PC-3 (cell line): ENCODE measurements around the gene WDFY4. TPM values are rescaled to one million over a fixed set of nuclear protein-coding genes. Genes with fewer than 3 reads are reported as not detected.
A peak's percentile ranks its signal among the peaks of the same experiment; 100 is the strongest.

Experiments used
- ATAC-seq: fragments of 200-7000 bp; cut with Tn5 transposase; 2 replicates; pipeline ENCODE4 v1.9.1; 2020; ENCODE audit warnings: mild to moderate bottlenecking, moderate library complexity
- BruUV-seq: library from RNA; stranded (reverse); fragments of 400-500 nt; replicated peaks from 2 replicates; lab custom pipeline; 2021; lab: Mats Ljungman, UMichigan
- CTCF ChIA-PET: fragments of 300-600 bp; sonication (Branson Sonifier 250); formaldehyde crosslinking; loops from one replicate; lab custom pipeline; 2022; ENCODE audit warnings: antibody characterized with exemption; lab: Charles Lee
- POLR2A ChIA-PET: fragments of 300-600 bp; sonication (Branson Sonifier 250); formaldehyde crosslinking; loops from one replicate; lab custom pipeline; 2022; ENCODE audit warnings: antibody characterized with exemption; ENCODE audit not compliant: unreplicated experiment; lab: Charles Lee
- DNase-seq: peaks from one replicate; pipeline ENCODE4 v3.0.0-alpha.2; 2015
- H2AFZ ChIP-seq: fragments of 300-600 bp; sonication (generic); 2 replicates; pipeline ENCODE4 v1.6.0; 2016; ENCODE audit warnings: antibody characterized with exemption, low read length
- H3F3A ChIP-seq: fragments of 300-600 bp; sonication (generic); one replicate; pipeline ENCODE4 v1.6.0; 2017; ENCODE audit warnings: antibody characterized with exemption, low read length, control low read depth, mild to moderate bottlenecking; ENCODE audit not compliant: unreplicated experiment
- H3K27ac ChIP-seq: fragments of 300-600 bp; sonication (generic); 2 replicates; pipeline ENCODE4 v1.5.1; 2016; ENCODE audit warnings: mild to moderate bottlenecking, low read length
- H3K27me3 ChIP-seq: fragments of 300-600 bp; sonication (generic); 2 replicates; pipeline ENCODE4 v1.6.1; 2016; ENCODE audit warnings: low read length, mixed read lengths
- H3K36me3 ChIP-seq: fragments of 300-600 bp; sonication (generic); 2 replicates; pipeline ENCODE4 v1.6.1; 2016; ENCODE audit warnings: low read depth, mixed run types, low read length, mixed read lengths
- H3K4me1 ChIP-seq: fragments of 300-600 bp; sonication (generic); 2 replicates; pipeline ENCODE4 v1.5.1; 2016; ENCODE audit warnings: low read length; ENCODE audit not compliant: insufficient read depth
- H3K4me2 ChIP-seq: fragments of 300-600 bp; sonication (generic); 2 replicates; pipeline ENCODE4 v1.6.0; 2016; ENCODE audit warnings: low read length
- H3K4me3 ChIP-seq: fragments of 300-600 bp; sonication (generic); 2 replicates; pipeline ENCODE4 v1.5.1; 2016; ENCODE audit warnings: mild to moderate bottlenecking, low read length, mixed read lengths
- H3K79me2 ChIP-seq: fragments of 300-600 bp; sonication (generic); 2 replicates; pipeline ENCODE4 v1.6.1; 2017; ENCODE audit warnings: low read length, mixed read lengths
- H3K9ac ChIP-seq: fragments of 300-600 bp; sonication (generic); 2 replicates; pipeline ENCODE4 v1.6.0; 2016; ENCODE audit warnings: mild to moderate bottlenecking, low read length
- H3K9me2 ChIP-seq: fragments of 300-600 bp; sonication (generic); replicated peaks from 2 replicates; pipeline ENCODE4 v1.6.1; 2016; ENCODE audit warnings: mixed run types, low read length, mixed read lengths
- H3K9me3 ChIP-seq: fragments of 300-600 bp; sonication (generic); 2 replicates; pipeline ENCODE4 v1.6.1; 2016; ENCODE audit warnings: low read length, mixed read lengths
- H4K20me1 ChIP-seq: fragments of 300-600 bp; sonication (generic); 2 replicates; pipeline ENCODE4 v1.6.1; 2016; ENCODE audit warnings: low read length, mixed read lengths
- CTCF ChIP-seq: fragments of 300-600 bp; sonication (generic); conservative IDR thresholded peaks from 2 replicates; pipeline ENCODE4 v1.5.1; 2017; ENCODE audit warnings: antibody characterized with exemption, low read depth, mild to moderate bottlenecking, low read length
- EZH2 ChIP-seq: fragments of 300-600 bp; sonication (generic); IDR thresholded peaks from one replicate; pipeline ENCODE4 v1.6.1; 2017; ENCODE audit warnings: antibody characterized with exemption, mild to moderate bottlenecking, low read length; ENCODE audit not compliant: unreplicated experiment
- EZH2phosphoT487 ChIP-seq: fragments of 300-600 bp; sonication (generic); IDR thresholded peaks from 2 replicates; pipeline ENCODE4 v1.6.1; 2018; ENCODE audit warnings: mild to moderate bottlenecking, antibody characterized with exemption, low read length, borderline replicate concordance
- intact Hi-C: fragments of 100-400 bp; cut with micrococcal nuclease; formaldehyde crosslinking; loops from 2 replicates; pipeline ENCODE4 v1.9.0; 2023
- total RNA-seq: library from RNA; depleted of rRNA; stranded (reverse); fragments of >200 nt; gene quantifications from 2 replicates; pipeline ENCODE4 v1.2.3, GENCODE V29; 2014

WDFY4 gene
- total RNA-seq, 1 experiment from 2014 or later: not detected

- Histone ChIP-seq H3K9me2 (no peaks in the 10 kb centered on the region), H3K27ac (no peak overlapping the region), H3K9ac (no peak overlapping the region), H3K4me1 (no peaks in the 10 kb centered on the region), H3K4me2 (no peak overlapping the region), H3K9me3 (no peaks in the 10 kb centered on the region), H3K79me2 (no peaks in the 10 kb centered on the region), H4K20me1 (no peaks in the 10 kb centered on the region), H3F3A (no peaks in the 10 kb centered on the region), H2AFZ (no peak overlapping the region), H3K27me3 (peaks cover 57% of the 10 kb centered on the region), H3K4me3 (no peak overlapping the region), H3K36me3 (no peaks in the 10 kb centered on the region)
- intact Hi-C loops: no loop called here
- TF ChIP-seq EZH2phosphoT487 (no peak), EZH2 (no peak), CTCF (no peak)
- CTCF ChIA-PET: no interaction called here
- ATAC-seq (no peak), DNase-seq (no peak)
- POLR2A ChIA-PET: no interaction called here
- no TSS peak for BruUV-seq
Observed at GRCh38 chr10:48999346-48999745, 314.7 kb downstream of the WDFY4 start.

GRCh38 chr10:49000437-49001398, 316.0 kb downstream of the WDFY4 start:
- Histone ChIP-seq H3K36me3 (no peaks in the 10 kb centered on the region), H3F3A (no peaks in the 10 kb centered on the region), H3K4me1 (no peaks in the 10 kb centered on the region), H3K79me2 (no peaks in the 10 kb centered on the region), H2AFZ (no peak overlapping the region), H3K9me2 (no peaks in the 10 kb centered on the region), H3K9ac (no peak overlapping the region), H3K27ac (no peak overlapping the region), H3K4me3 (no peak overlapping the region), H4K20me1 (no peaks in the 10 kb centered on the region), H3K27me3 (peaks cover 48% of the 10 kb centered on the region), H3K9me3 (no peaks in the 10 kb centered on the region), H3K4me2 (no peak overlapping the region)
- ATAC-seq: no peak
- ChIA-PET CTCF (no interaction called here), POLR2A (no interaction called here)
- BruUV-seq: no TSS peak
- intact Hi-C loops: no loop called here
- no peak for DNase-seq
- TF ChIP-seq EZH2 (no peak), EZH2phosphoT487 (no peak), CTCF (no peak)

GRCh38 chr10:49001402-49001801, 316.7 kb downstream of the WDFY4 start:
- intact Hi-C loops: no loop called here
- CTCF ChIA-PET: no interaction called here
- Histone ChIP-seq H3K9me2 (no peaks in the 10 kb centered on the region), H3K9ac (no peak overlapping the region), H3K9me3 (no peaks in the 10 kb centered on the region), H4K20me1 (no peaks in the 10 kb centered on the region), H3K4me1 (no peaks in the 10 kb centered on the region), H3K27me3 (peaks cover 46% of the 10 kb centered on the region), H2AFZ (no peak overlapping the region), H3F3A (no peaks in the 10 kb centered on the region), H3K4me2 (no peak overlapping the region), H3K36me3 (no peaks in the 10 kb centered on the region), H3K27ac (no peak overlapping the region), H3K79me2 (no peaks in the 10 kb centered on the region), H3K4me3 (no peak overlapping the region)
- no TSS peak for BruUV-seq
- POLR2A ChIA-PET: no interaction called here
- TF ChIP-seq EZH2phosphoT487 (no peak), CTCF (peak; percentile 47)
- ATAC-seq (no peak), DNase-seq (peak; percentile 31)
